Right kidney (tissue), 1 donor: Measurements from ENCODE around the gene INSIG2.

ENCODE experiments used
- DNase-seq: peaks from one replicate; pipeline ENCODE4 v3.0.0-alpha.2; 2016

The INSIG2 gene

GRCh38 chr2:118128826-118129225 lies 40.6 kb downstream of the INSIG2 start:
- DNase-seq = no peak

- DNase-seq = no peak
Observed at GRCh38 chr2:118130385-118130784, 42.1 kb downstream of the INSIG2 start.

GRCh38 chr2:118131771-118132170 lies 43.5 kb downstream of the INSIG2 start:
- no peak for DNase-seq

- DNase-seq = no peak
Observed at GRCh38 chr2:118133916-118134315, 45.6 kb downstream of the INSIG2 start.

- DNase-seq = no peak
Observed at GRCh38 chr2:118134650-118135049, 46.4 kb downstream of the INSIG2 start.

- DNase-seq = no peak
Observed at GRCh38 chr2:118145207-118145606, 56.9 kb downstream of the INSIG2 start.

- DNase-seq = no peak
Observed at GRCh38 chr2:118145806-118146205, 57.5 kb downstream of the INSIG2 start.

GRCh38 chr2:118146315-118147283 lies 58.3 kb downstream of the INSIG2 start:
- no peak for DNase-seq

- no peak for DNase-seq
Observed at GRCh38 chr2:118148133-118148532, 59.9 kb downstream of the INSIG2 start.

- no peak for DNase-seq
Observed at GRCh38 chr2:118148809-118149208, 60.5 kb downstream of the INSIG2 start.

GRCh38 chr2:118150294-118150693 lies 62.0 kb downstream of the INSIG2 start:
- DNase-seq = no peak

- no peak for DNase-seq
Observed at GRCh38 chr2:118151831-118152230, 63.6 kb downstream of the INSIG2 start.

GRCh38 chr2:118153433-118153832 lies 65.2 kb downstream of the INSIG2 start:
- no peak for DNase-seq

- DNase-seq = no peak
Observed at GRCh38 chr2:118154176-118154575, 65.9 kb downstream of the INSIG2 start.
